Neural progenitor cell (in vitro differentiated cells): ENCODE measurements around the gene TRIM28.
"Not testable (repeated sequence)": the region's sequence is repeated elsewhere in the genome, so short reads cannot be mapped to it uniquely, and the experiment has no call there.

ENCODE experiments used
- CTCF ChIP-seq: fragments of 200-600 bp; sonication (generic); IDR thresholded peaks from 2 replicates; pipeline ENCODE4 v1.5.1; 2017; ENCODE audit warnings: antibody characterized with exemption, mild to moderate bottlenecking
- EZH2 ChIP-seq: fragments of 200-600 bp; sonication (generic); IDR thresholded peaks from 2 replicates; pipeline ENCODE4 v1.6.1; 2017; ENCODE audit warnings: antibody characterized with exemption, mild to moderate bottlenecking, moderate library complexity

GRCh38 chr19:58507602-58508223 is 36.2 kb upstream of the TRIM28 start:
- TF ChIP-seq CTCF, EZH2: not testable (repeated sequence)
